H1 (cell line): Measurements from ENCODE around the gene MYCBP2. TPM values are rescaled to one million over a fixed set of nuclear protein-coding genes. Genes with fewer than 3 reads are reported as not detected.

Experiments
- CTCF ChIA-PET: fragments of 300-600 bp; sonication (Branson Sonifier 250); formaldehyde crosslinking; loops from one replicate; lab custom pipeline; 2021; ENCODE audit not compliant: partially characterized antibody; lab: Charles Lee
- POLR2A ChIA-PET: fragments of 300-600 bp; sonication (Branson Sonifier 250); formaldehyde crosslinking; loops from one replicate; lab custom pipeline; 2021; ENCODE audit warnings: inconsistent platforms; ENCODE audit not compliant: partially characterized antibody; lab: Charles Lee
- DNase-seq, 2 experiments: peaks; one replicate each; pipeline versions ENCODE4 v3.0.0 to v3.0.0-alpha.2; 2010 to 2022; ENCODE audit warnings: low spot score in 2 of 2, low read depth in 1 of 2, mixed read lengths in 1 of 2
- FAIRE-seq: peaks from 2 replicates; lab custom pipeline; 2011; peaks lifted over from hg19 to GRCh38; lab: Jason Lieb, UNC
- H2AFZ ChIP-seq: 2 replicates; pipeline ENCODE4 v1.8.1; 2012; ENCODE audit warnings: low read length, inconsistent platforms
- H2AK5ac ChIP-seq: 2 replicates; pipeline ENCODE4 v1.6.1; 2013; ENCODE audit warnings: low read depth, low read length
- H2BK120ac ChIP-seq: replicated peaks from 2 replicates; pipeline ENCODE3; 2013; ENCODE audit warnings: low read depth, low read length, inconsistent platforms
- H2BK12ac ChIP-seq: 2 replicates; pipeline ENCODE4 v1.6.1; 2013; ENCODE audit warnings: low read depth, low read length
- H2BK15ac ChIP-seq: 2 replicates; pipeline ENCODE4 v1.6.1; 2013; ENCODE audit warnings: low read length
- H2BK20ac ChIP-seq: 2 replicates; pipeline ENCODE4 v1.6.1; 2013; ENCODE audit warnings: low read length
- H2BK5ac ChIP-seq: 2 replicates; pipeline ENCODE4 v1.6.1; 2013; ENCODE audit warnings: low read depth, low read length
- H3K14ac ChIP-seq: 2 replicates; pipeline ENCODE4 v1.6.1; 2013; ENCODE audit warnings: inconsistent platforms; ENCODE audit not compliant: insufficient read length
- H3K18ac ChIP-seq: 2 replicates; pipeline ENCODE4 v1.6.1; 2013; ENCODE audit warnings: low read length; ENCODE audit errors: extremely low read depth
- H3K23ac ChIP-seq: 2 replicates; pipeline ENCODE4 v1.6.1; 2013; ENCODE audit warnings: inconsistent platforms; ENCODE audit not compliant: insufficient read length
- H3K23me2 ChIP-seq: 2 replicates; pipeline ENCODE4 v1.6.1; 2013; ENCODE audit warnings: low read depth, low read length
- H3K27ac ChIP-seq: 2 replicates; pipeline ENCODE4 v1.6.1; 2011; ENCODE audit warnings: low read depth, low read length, inconsistent platforms
- H3K27me3 ChIP-seq, 4 experiments: replicated peaks in 1 of 4; 1 replicate in 1 of 4; 2 replicates in 3 of 4; pipeline versions ENCODE4 v1.6.1 to v1.8.1; 2011 to 2013; ENCODE audit warnings: low read length in 3 of 4, mild to moderate bottlenecking in 3 of 4, inconsistent platforms in 2 of 4, mixed read lengths in 2 of 4, moderate library complexity in 1 of 4; ENCODE audit not compliant: control insufficient read depth in 3 of 4, insufficient read depth in 3 of 4; ENCODE audit errors: extremely low read depth in 1 of 4
- H3K36me3 ChIP-seq, 4 experiments: 2 replicates each; pipeline versions ENCODE4 v1.6.1 to v1.8.1; 2011 to 2013; ENCODE audit warnings: mild to moderate bottlenecking in 4 of 4, low read length in 3 of 4, moderate library complexity in 2 of 4, control low read depth in 1 of 4, inconsistent platforms in 1 of 4; ENCODE audit not compliant: insufficient read depth in 4 of 4, control insufficient read depth in 2 of 4
- H3K4ac ChIP-seq: replicated peaks from 2 replicates; pipeline ENCODE3; 2013; ENCODE audit warnings: low read length, low read depth, mixed read lengths, inconsistent platforms; ENCODE audit not compliant: insufficient read length
- H3K4me1 ChIP-seq, 4 experiments: replicated peaks in 1 of 4; 1 replicate in 1 of 4; 2 replicates in 3 of 4; pipeline versions ENCODE4 v1.6.1 to v1.8.1; 2011 to 2013; ENCODE audit warnings: low read length in 3 of 4, inconsistent platforms in 2 of 4, mixed read lengths in 1 of 4; ENCODE audit not compliant: insufficient read depth in 4 of 4, control insufficient read depth in 3 of 4
- H3K4me2 ChIP-seq, 2 experiments: 2 replicates each; pipeline versions ENCODE4 v1.6.1 to v1.8.1; 2011 to 2013; ENCODE audit warnings: low read depth in 2 of 2, low read length in 2 of 2, control low read depth in 1 of 2, inconsistent platforms in 1 of 2, mild to moderate bottlenecking in 1 of 2; ENCODE audit not compliant: insufficient read depth in 1 of 2
- H3K4me3 ChIP-seq, 4 experiments: fragments of 200-600, 300-600 bp in 1 of 4; sonication (generic), shearing (Covaris generic), sonication (Bioruptor Twin) in 1 of 4; 2 replicates each; pipeline versions ENCODE4 v1.5.1 to v1.8.1; 2011 to 2016; ENCODE audit warnings: low read length in 4 of 4, low read depth in 3 of 4, control low read depth in 2 of 4, inconsistent platforms in 2 of 4, mild to moderate bottlenecking in 2 of 4, mixed read lengths in 1 of 4, moderate library complexity in 1 of 4; ENCODE audit not compliant: insufficient read depth in 2 of 4; ENCODE audit errors: extremely low read depth in 1 of 4
- H3K56ac ChIP-seq: replicated peaks from 2 replicates; pipeline ENCODE3; 2013; ENCODE audit warnings: low read depth, mild to moderate bottlenecking, mixed read lengths, low read length, inconsistent platforms; ENCODE audit not compliant: insufficient read length
- H3K79me1 ChIP-seq: 2 replicates; pipeline ENCODE4 v1.6.1; 2013; ENCODE audit warnings: low read depth, low read length, control low read depth
- H3K79me2 ChIP-seq, 2 experiments: 2 replicates each; pipeline versions ENCODE4 v1.6.1 to v1.8.1; 2012 to 2013; ENCODE audit warnings: low read length in 2 of 2, mild to moderate bottlenecking in 2 of 2, inconsistent platforms in 1 of 2; ENCODE audit not compliant: insufficient read depth in 2 of 2, control insufficient read depth in 1 of 2
- H3K9ac ChIP-seq, 4 experiments: replicated peaks in 1 of 4; 1 replicate in 1 of 4; 2 replicates in 3 of 4; pipeline versions ENCODE4 v1.6.1 to v1.8.1; 2011 to 2013; ENCODE audit warnings: low read depth in 3 of 4, low read length in 3 of 4, control low read depth in 2 of 4, mild to moderate bottlenecking in 2 of 4, moderate library complexity in 2 of 4, inconsistent platforms in 1 of 4; ENCODE audit errors: extremely low read depth in 1 of 4
- H3K9me3 ChIP-seq, 2 experiments: 2 replicates each; pipeline versions ENCODE4 v1.6.1 to v1.8.1; 2012 to 2013; ENCODE audit warnings: mild to moderate bottlenecking in 2 of 2, moderate library complexity in 2 of 2, control low read depth in 1 of 2, inconsistent platforms in 1 of 2, low read depth in 1 of 2, low read length in 1 of 2, mixed read lengths in 1 of 2; ENCODE audit not compliant: insufficient read depth in 2 of 2
- H4K20me1 ChIP-seq, 2 experiments: replicated peaks in 1 of 2; 2 replicates each; pipeline versions ENCODE3 to v1.8.1; 2011 to 2013; ENCODE audit warnings: inconsistent platforms in 2 of 2, low read length in 2 of 2, mild to moderate bottlenecking in 1 of 2; ENCODE audit not compliant: insufficient read depth in 2 of 2, control insufficient read depth in 1 of 2
- H4K5ac ChIP-seq: 2 replicates; pipeline ENCODE4 v1.6.1; 2013; ENCODE audit warnings: low read length, low read depth, mixed read lengths, inconsistent platforms; ENCODE audit not compliant: insufficient read length
- H4K8ac ChIP-seq: 2 replicates; pipeline ENCODE4 v1.8.0; 2013; ENCODE audit warnings: mild to moderate bottlenecking, moderate library complexity, low read length, inconsistent platforms; ENCODE audit not compliant: insufficient read depth; ENCODE audit errors: extremely low read depth
- H4K91ac ChIP-seq: replicated peaks from 2 replicates; pipeline ENCODE3; 2013; ENCODE audit warnings: low read length, mixed read lengths, inconsistent platforms; ENCODE audit not compliant: insufficient read length
- CREB1 ChIP-seq: IDR thresholded peaks from 2 replicates; pipeline ENCODE4 v1.6.1; 2012; ENCODE audit warnings: inconsistent platforms
- CTCF ChIP-seq, 3 experiments: IDR thresholded peaks; 1 replicate in 2 of 3; 2 replicates in 1 of 3; pipeline versions ENCODE4 v1.5.1 to v1.6.1; 2011; ENCODE audit warnings: low read length in 3 of 3, mild to moderate bottlenecking in 3 of 3, inconsistent platforms in 2 of 3, low read depth in 1 of 3, moderate library complexity in 1 of 3; ENCODE audit not compliant: insufficient read depth in 1 of 3; ENCODE audit errors: control extremely low read depth in 1 of 3
- JUND ChIP-seq: IDR thresholded peaks from 2 replicates; pipeline ENCODE4 v1.6.1; 2011; ENCODE audit warnings: mild to moderate bottlenecking, improper control_type of control experiment, low read length
- KDM5A ChIP-seq: fragments of 200-600 bp; IDR thresholded peaks from 2 replicates; pipeline ENCODE4 v1.7.1; 2012; ENCODE audit warnings: mild to moderate bottlenecking, low read length, inconsistent platforms, mixed read lengths
- NRF1 ChIP-seq: IDR thresholded peaks from 2 replicates; pipeline ENCODE4 v1.6.1; 2011; ENCODE audit warnings: mild to moderate bottlenecking, low read depth, low read length, improper control_type of control experiment
- POLR2A ChIP-seq, 2 experiments: IDR thresholded peaks; 1 replicate in 1 of 2; 2 replicates in 1 of 2; pipeline ENCODE4 v1.6.1; 2011; ENCODE audit warnings: low read depth in 2 of 2, low read length in 2 of 2, mild to moderate bottlenecking in 2 of 2; ENCODE audit errors: control extremely low read depth in 1 of 2
- RBBP5 ChIP-seq: IDR thresholded peaks from 2 replicates; pipeline ENCODE4 v1.7.1; 2012; ENCODE audit warnings: low read depth, mild to moderate bottlenecking, inconsistent platforms, low read length, moderate library complexity, borderline replicate concordance
- RFX5 ChIP-seq: IDR thresholded peaks from 2 replicates; pipeline ENCODE4 v1.6.1; 2011; ENCODE audit warnings: low read depth, low read length, improper control_type of control experiment, borderline replicate concordance
- SAP30 ChIP-seq: fragments of 300-600 bp; sonication (generic); IDR thresholded peaks from 2 replicates; pipeline ENCODE4 v1.7.1; 2012; ENCODE audit warnings: low read length, moderate library complexity, mild to moderate bottlenecking, inconsistent platforms; ENCODE audit not compliant: insufficient read depth, insufficient replicate concordance
- TAF7 ChIP-seq: optimal IDR thresholded peaks from 2 replicates; pipeline ENCODE3; 2011; ENCODE audit warnings: low read depth, mild to moderate bottlenecking, inconsistent platforms, low read length, moderate library complexity, borderline replicate concordance
- TCF12 ChIP-seq: IDR thresholded peaks from 2 replicates; pipeline ENCODE4 v1.6.1; 2011; ENCODE audit warnings: low read depth, mild to moderate bottlenecking, low read length
- YY1 ChIP-seq: IDR thresholded peaks from 2 replicates; pipeline ENCODE4 v1.6.1; 2011; ENCODE audit warnings: low read depth, mild to moderate bottlenecking, low read length
- WGBS, 2 experiments: shearing (Covaris generic) in 1 of 2; methylation state at CpG; one replicate each; pipeline versions ENCODE4 v1.1.6 to v1.1.7; 2013 to 2015; ENCODE audit warnings: low lambda C conversion rate in 2 of 2, mixed read lengths in 2 of 2, inconsistent platforms in 1 of 2, low coverage in 1 of 2, missing lambda C conversion rate in 1 of 2; ENCODE audit not compliant: insufficient replicate concordance in 2 of 2, insufficient coverage in 1 of 2, insufficient read length in 1 of 2; ENCODE audit errors: extremely low coverage in 1 of 2, missing lambda C conversion rate in 1 of 2; 5-methylcytosine and 5-hydroxymethylcytosine counted together
- polyA plus RNA-seq, 7 experiments: library from polyadenylated mRNA; depleted of rRNA in 3 of 7; stranded (reverse) in 5 of 7; unstranded in 2 of 7; fragments of >200 nt in 5 of 7; fragments of 200-250 nt in 2 of 7; gene quantifications; 1 replicate in 5 of 7; 2 replicates in 1 of 7; 4 replicates in 1 of 7; pipeline versions ENCODE4 v1.2.1 to v1.2.3, GENCODE V29; 2011 to 2013; ENCODE audit warnings: missing spikeins in 2 of 7, mixed read lengths in 2 of 7
- total RNA-seq: library from RNA; stranded (reverse); fragmentation: NEBNext Ultra II Directional; extraction: Animal tissue kit (Norgen Biotek cat#: 25700); gene quantifications from 2 replicates; pipeline ENCODE4 v1.2.1, GENCODE V29; 2021

MYCBP2 gene
- total and polyA plus RNA-seq, 2 of the 8 experiments (the other 6 are each of a cell fraction or from before 2014, with no cell fraction given) = 19.0 to 52.1 TPM

- H4K8ac ChIP-seq = no peak overlapping the region
- no peak overlapping the region for H2BK120ac ChIP-seq
- no peaks in the 10 kb centered on the region for H4K20me1 ChIP-seq
- no peak overlapping the region for H2AK5ac ChIP-seq
- H3K56ac ChIP-seq = no peak overlapping the region
- H3K27me3 ChIP-seq = no peaks in the 10 kb centered on the region
- H3K23me2 ChIP-seq = no peaks in the 10 kb centered on the region
- 93 to 100% methylated on average over 2 to 4 of the region's 4 CpGs for WGBS, 2 experiments
- POLR2A ChIA-PET = no interaction called here
- no peak overlapping the region for H2BK5ac ChIP-seq
- H2AFZ ChIP-seq = no peak overlapping the region
- no peaks in the 10 kb centered on the region for H3K79me2 ChIP-seq
- H3K4ac ChIP-seq = no peak overlapping the region
- no peaks in the 10 kb centered on the region for H3K79me1 ChIP-seq
- no peak overlapping the region for H3K23ac ChIP-seq
- H3K4me1 ChIP-seq = no peaks in the 10 kb centered on the region
- H4K91ac ChIP-seq = no peak overlapping the region
- DNase-seq (no peak), FAIRE-seq (no peak)
- no peak overlapping the region for H3K27ac ChIP-seq
- H2BK15ac ChIP-seq = no peak overlapping the region
- H2BK12ac ChIP-seq = no peak overlapping the region
- H3K9ac ChIP-seq = no peak overlapping the region
- H3K4me3 ChIP-seq = no peak overlapping the region
- H2BK20ac ChIP-seq = no peak overlapping the region
- H3K4me2 ChIP-seq = no peak overlapping the region
- H3K36me3 ChIP-seq = peaks cover 0 to 11% (median 2%) of the 10 kb centered on the region in 4 experiments; a peak in 6 of 8 replicates
- no peak overlapping the region for H4K5ac ChIP-seq
- H3K9me3 ChIP-seq = peaks cover 5 to 11% of the 10 kb centered on the region in 2 experiments
- CTCF ChIA-PET = no interaction called here
- no peak overlapping the region for H3K14ac ChIP-seq
- no peak overlapping the region for H3K18ac ChIP-seq
- TF ChIP-seq CREB1 = no peak
- TF ChIP-seq TCF12 = no peak
- no peak for TF ChIP-seq YY1
- TF ChIP-seq POLR2A (IDR thresholded peaks at IDR 0.05; ENCODE audit: control extremely low read depth in 1 of 2, low read depth in 2 of 2, low read length in 2 of 2) = no peak
- no peak for TF ChIP-seq NRF1
- no peak for TF ChIP-seq CTCF (IDR thresholded peaks at IDR 0.05; ENCODE audit: control extremely low read depth in 1 of 3, insufficient read depth in 1 of 3, low read depth in 1 of 3, low read length in 3 of 3)
- no peak for TF ChIP-seq JUND
- no peak for TF ChIP-seq RFX5
- no peak for TF ChIP-seq TAF7
- TF ChIP-seq KDM5A = no peak
- no peak for TF ChIP-seq SAP30
- no peak for TF ChIP-seq RBBP5
Measured at GRCh38 chr13:77196052-77196618, 130.8 kb downstream of the MYCBP2 start.
